Gastrocnemius medialis (tissue), 4 donors: Measurements from ENCODE around the gene NETO2. TPM values are rescaled to one million over a fixed set of nuclear protein-coding genes. Genes with fewer than 3 reads are reported as not detected.

Source experiments
- ATAC-seq, 2 donors: fragments of 150-250 bp; one replicate each; pipeline ENCODE4 v1.9.1; 2016
- DNase-seq, 2 donors: peaks; one replicate each; pipeline ENCODE4 v3.0.0-alpha.2; 2019
- H3K27ac ChIP-seq, 4 donors: fragments of 200-600 bp; sonication (generic); 1 replicate in 1 of 4; 2 replicates in 3 of 4; pipeline ENCODE4 v1.5.1; 2016 to 2018; ENCODE audit warnings: mild to moderate bottlenecking in 2 of 4, moderate library complexity in 1 of 4
- H3K27me3 ChIP-seq, 3 donors: fragments of 200-600 bp; sonication (generic) in 2 of 3; 1 replicate in 1 of 3; 2 replicates in 2 of 3; pipeline versions ENCODE4 v1.5.1 to v1.6.0; 2016 to 2019; ENCODE audit warnings: mild to moderate bottlenecking in 1 of 3, moderate library complexity in 1 of 3
- H3K36me3 ChIP-seq, 2 donors: fragments of 200-600 bp; sonication (generic) in 1 of 2; one replicate each; pipeline ENCODE4 v1.5.1; 2017 to 2018
- H3K4me1 ChIP-seq, 2 donors: fragments of 200-600 bp; sonication (generic) in 1 of 2; one replicate each; pipeline ENCODE4 v1.5.1; 2016 to 2017; ENCODE audit warnings: mild to moderate bottlenecking in 2 of 2
- H3K4me3 ChIP-seq, 4 donors: fragments of 200-600 bp; sonication (generic) in 3 of 4; 1 replicate in 1 of 4; 2 replicates in 3 of 4; pipeline ENCODE4 v1.5.1; 2016 to 2019; ENCODE audit warnings: mild to moderate bottlenecking in 2 of 4
- H3K9me3 ChIP-seq, 3 donors: fragments of 200-600 bp; sonication (generic) in 2 of 3; 1 replicate in 1 of 3; 2 replicates in 2 of 3; pipeline ENCODE4 v1.5.1; 2016 to 2019
- POLR2A ChIP-seq, 2 donors: fragments of 450-650 bp; IDR thresholded peaks; one replicate each; pipeline ENCODE4 v1.6.1; 2017; ENCODE audit warnings: antibody characterized with exemption in 2 of 2, mild to moderate bottlenecking in 2 of 2, moderate library complexity in 2 of 2
- in situ Hi-C, 4 donors: fragments of 200-750 bp; cut with MboI; loops; one replicate each; pipeline versions ENCODE4 v1.15.0 to v1.8.0; 2017; ENCODE audit warnings: low sequenced_read_pairs in 4 of 4
- intact Hi-C: fragments of 100-400 bp; cut with DNase I; formaldehyde crosslinking; loops from one replicate; pipeline ENCODE4 v1.15.1; 2023; ENCODE audit warnings: low total_unique reads
- total RNA-seq, 4 donors: library from RNA; depleted of rRNA; stranded (reverse); fragments of >200 nt; gene quantifications; one replicate each; pipeline versions ENCODE4 v1.1.0 to v1.2.3, GENCODE V29; 2016
- TF ChIP-seq, protein P1 (sequence below), 5 experiments: fragments of 450-650 bp in 3 of 5; fragments of 200-600 bp in 2 of 5; sonication (generic) in 2 of 5; IDR thresholded peaks in 4 of 5; conservative IDR thresholded peaks in 1 of 5; 1 replicate in 4 of 5; 2 replicates in 1 of 5; pipeline ENCODE4 v1.5.1; 2016 to 2019; ENCODE audit warnings: antibody characterized with exemption in 5 of 5, mild to moderate bottlenecking in 3 of 5, moderate library complexity in 3 of 5

Gene NETO2
- total RNA-seq, 4 donors from 2014 or later = 0.31 to 5.9 (median 2.6) TPM

DNA sequence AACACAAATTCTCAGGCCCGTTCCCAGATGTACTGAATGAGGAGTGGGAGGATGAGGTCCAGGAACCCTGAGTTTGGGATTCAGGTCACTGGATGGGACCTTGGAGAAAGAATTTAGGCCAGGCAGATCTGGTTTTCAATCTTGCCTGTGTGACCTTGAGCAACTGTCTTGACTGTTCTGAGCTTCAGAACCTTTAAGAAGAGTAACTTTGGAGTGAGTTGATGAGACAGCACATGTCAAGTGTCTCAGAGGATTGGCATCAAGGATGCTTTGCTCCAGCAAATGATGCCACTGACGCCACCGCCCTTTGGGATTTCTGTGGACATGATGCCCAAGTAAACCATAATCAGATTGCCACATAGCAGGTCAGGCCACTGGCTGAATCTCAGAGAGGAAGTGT is 114.0 kb downstream of the NETO2 start:
- in situ Hi-C loops = loop anchor here in 2 of 4 donors (5.0 to 10.0 kb wide), 2 partner anchors 1133 to 1135 kb away; no protein-coding TSS in a partner anchor

DNA sequence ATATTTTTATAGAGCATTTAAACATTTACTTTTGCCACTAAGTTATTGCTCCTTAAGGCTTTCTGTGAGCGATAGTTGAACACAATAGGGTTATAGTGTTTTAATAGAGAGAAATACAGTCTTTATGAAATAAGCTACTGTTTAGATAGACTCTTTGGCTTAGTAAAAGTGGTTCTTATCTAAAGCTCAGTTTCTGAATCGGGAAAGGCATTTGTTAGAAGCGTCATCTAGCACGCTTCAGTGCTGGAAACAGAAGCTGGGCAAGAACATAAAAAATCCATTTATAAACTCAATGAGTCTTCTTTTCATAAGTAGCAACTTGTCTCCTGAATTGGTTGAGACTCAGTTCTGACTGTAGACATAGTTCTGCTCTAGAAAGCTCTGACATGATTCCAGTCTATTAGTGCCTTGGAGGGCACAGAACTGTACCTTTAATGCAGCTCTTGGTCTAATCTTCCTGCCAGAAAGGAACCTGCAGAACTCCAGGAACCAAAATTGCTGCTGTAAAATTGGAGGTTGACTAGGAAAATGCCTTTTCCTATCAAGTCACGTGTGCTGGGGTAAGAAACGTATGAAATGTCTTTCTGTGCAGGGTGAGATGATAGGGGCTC is 114.9 kb downstream of the NETO2 start:
- in situ Hi-C loops = no loop called here
- DNase-seq = no peak
- no peaks in the 10 kb centered on the region for H3K4me1 ChIP-seq
- ATAC-seq = no peak
- no peak overlapping the region for H3K4me3 ChIP-seq
- intact Hi-C loops = no loop called here
- no peaks in the 10 kb centered on the region for H3K27me3 ChIP-seq
- no peaks in the 10 kb centered on the region for H3K9me3 ChIP-seq
- H3K36me3 ChIP-seq = no peaks in the 10 kb centered on the region
- no peak overlapping the region for H3K27ac ChIP-seq
- TF ChIP-seq, protein P1, sequence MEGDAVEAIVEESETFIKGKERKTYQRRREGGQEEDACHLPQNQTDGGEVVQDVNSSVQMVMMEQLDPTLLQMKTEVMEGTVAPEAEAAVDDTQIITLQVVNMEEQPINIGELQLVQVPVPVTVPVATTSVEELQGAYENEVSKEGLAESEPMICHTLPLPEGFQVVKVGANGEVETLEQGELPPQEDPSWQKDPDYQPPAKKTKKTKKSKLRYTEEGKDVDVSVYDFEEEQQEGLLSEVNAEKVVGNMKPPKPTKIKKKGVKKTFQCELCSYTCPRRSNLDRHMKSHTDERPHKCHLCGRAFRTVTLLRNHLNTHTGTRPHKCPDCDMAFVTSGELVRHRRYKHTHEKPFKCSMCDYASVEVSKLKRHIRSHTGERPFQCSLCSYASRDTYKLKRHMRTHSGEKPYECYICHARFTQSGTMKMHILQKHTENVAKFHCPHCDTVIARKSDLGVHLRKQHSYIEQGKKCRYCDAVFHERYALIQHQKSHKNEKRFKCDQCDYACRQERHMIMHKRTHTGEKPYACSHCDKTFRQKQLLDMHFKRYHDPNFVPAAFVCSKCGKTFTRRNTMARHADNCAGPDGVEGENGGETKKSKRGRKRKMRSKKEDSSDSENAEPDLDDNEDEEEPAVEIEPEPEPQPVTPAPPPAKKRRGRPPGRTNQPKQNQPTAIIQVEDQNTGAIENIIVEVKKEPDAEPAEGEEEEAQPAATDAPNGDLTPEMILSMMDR (IDR thresholded peaks at IDR 0.05 in 4 of 5, conservative IDR thresholded peaks at IDR 0.05 in 1 of 5) = no peak
- TF ChIP-seq POLR2A (IDR thresholded peaks at IDR 0.05) = no peak

More for the DNA sequence above, 114.0 kb downstream of the NETO2 start:
- ATAC-seq (no peak), DNase-seq (no peak)
- H3K36me3 ChIP-seq = no peaks in the 10 kb centered on the region
- H3K27ac ChIP-seq = no peak overlapping the region
- H3K9me3 ChIP-seq = no peaks in the 10 kb centered on the region
- intact Hi-C loops = loop anchor here (10.0 kb wide), 1 partner anchor 1025 kb away; no protein-coding TSS in a partner anchor
- no peaks in the 10 kb centered on the region for H3K27me3 ChIP-seq
- H3K4me1 ChIP-seq = no peaks in the 10 kb centered on the region
- H3K4me3 ChIP-seq = no peak overlapping the region
- no peak for TF ChIP-seq POLR2A (IDR thresholded peaks at IDR 0.05)
- TF ChIP-seq, protein P1 (IDR thresholded peaks at IDR 0.05 in 4 of 5, conservative IDR thresholded peaks at IDR 0.05 in 1 of 5) = no peak

Other genes starting within 250 kb of the NETO2 start
- 10 to 100 TPM; 57.4 to 79.6 (median 70.5) TPM for gene DNAJA2, start 170.3 kb downstream of the NETO2 start, total RNA-seq